ENCODE measurements around the gene KCNQ4. TPM values are rescaled to one million over a fixed set of nuclear protein-coding genes. Genes with fewer than 3 reads are reported as not detected.

Gene KCNQ4
- polyA plus RNA-seq, 1 donor from 2014 or later: not detected

DNA sequence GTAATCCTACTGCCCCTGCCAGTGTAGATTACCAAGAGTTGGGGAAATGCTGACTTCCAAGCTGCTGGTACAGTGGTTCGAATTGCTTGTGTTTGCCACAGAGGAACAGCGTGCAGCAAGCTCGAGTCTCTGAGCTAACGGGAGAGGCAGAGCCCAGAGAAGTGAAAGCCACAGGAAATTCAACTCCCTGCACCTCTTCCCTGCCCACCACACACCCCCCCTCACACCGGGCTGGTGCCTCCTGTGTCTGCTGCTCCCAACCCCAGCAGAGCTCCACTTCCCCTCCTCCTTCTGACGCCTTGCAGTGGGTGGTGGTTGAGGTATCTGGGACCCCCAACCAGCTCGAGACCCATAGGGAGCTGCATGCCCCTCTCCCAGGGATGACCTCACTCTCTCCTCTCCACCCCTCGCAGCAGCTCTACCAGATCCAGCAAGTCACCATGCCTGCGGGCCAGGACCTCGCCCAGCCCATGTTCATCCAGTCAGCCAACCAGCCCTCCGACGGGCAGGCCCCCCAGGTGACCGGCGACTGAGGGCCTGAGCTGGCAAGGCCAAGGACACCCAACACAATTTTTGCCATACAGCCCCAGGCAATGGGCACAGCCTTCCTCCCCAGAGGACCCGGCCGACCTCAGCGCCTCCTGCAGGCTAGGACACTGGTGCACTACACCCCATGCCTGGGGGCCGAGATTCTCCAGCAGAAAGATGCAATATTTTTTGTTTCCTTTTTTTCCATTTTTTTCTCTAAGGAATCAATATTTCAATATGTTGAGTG lies 13.1 kb upstream of the KCNQ4 start:
- Histone ChIP-seq H3K4me2 (ENCODE audit: low read length) (no peak overlapping the region), H3K9me3 (ENCODE audit: low read length) (no peaks in the 10 kb centered on the region), H3F3A (ENCODE audit: insufficient read depth, low read length, poor library complexity, severe bottlenecking) (no peaks in the 10 kb centered on the region), H2AFZ (ENCODE audit: low read depth, low read length) (no peak overlapping the region), H3K27me3 (ENCODE audit: insufficient read depth, low read depth, low read length) (no peaks in the 10 kb centered on the region), H3K27ac (ENCODE audit: low read length) (no peak overlapping the region), H3K79me2 (replicated peaks; ENCODE audit: insufficient read depth, low read length) (no peaks in the 10 kb centered on the region), H3K9ac (ENCODE audit: low read length) (no peak overlapping the region), H4K20me1 (ENCODE audit: insufficient read depth) (no peaks in the 10 kb centered on the region), H3K4me3 (ENCODE audit: low read length) (no peak overlapping the region), H3K9me2 (ENCODE audit: insufficient read depth, low read length) (no peaks in the 10 kb centered on the region), H3K36me3 (ENCODE audit: insufficient read depth, low read length) (peaks cover 5% of the 10 kb centered on the region)
- TF ChIP-seq, protein P1, sequence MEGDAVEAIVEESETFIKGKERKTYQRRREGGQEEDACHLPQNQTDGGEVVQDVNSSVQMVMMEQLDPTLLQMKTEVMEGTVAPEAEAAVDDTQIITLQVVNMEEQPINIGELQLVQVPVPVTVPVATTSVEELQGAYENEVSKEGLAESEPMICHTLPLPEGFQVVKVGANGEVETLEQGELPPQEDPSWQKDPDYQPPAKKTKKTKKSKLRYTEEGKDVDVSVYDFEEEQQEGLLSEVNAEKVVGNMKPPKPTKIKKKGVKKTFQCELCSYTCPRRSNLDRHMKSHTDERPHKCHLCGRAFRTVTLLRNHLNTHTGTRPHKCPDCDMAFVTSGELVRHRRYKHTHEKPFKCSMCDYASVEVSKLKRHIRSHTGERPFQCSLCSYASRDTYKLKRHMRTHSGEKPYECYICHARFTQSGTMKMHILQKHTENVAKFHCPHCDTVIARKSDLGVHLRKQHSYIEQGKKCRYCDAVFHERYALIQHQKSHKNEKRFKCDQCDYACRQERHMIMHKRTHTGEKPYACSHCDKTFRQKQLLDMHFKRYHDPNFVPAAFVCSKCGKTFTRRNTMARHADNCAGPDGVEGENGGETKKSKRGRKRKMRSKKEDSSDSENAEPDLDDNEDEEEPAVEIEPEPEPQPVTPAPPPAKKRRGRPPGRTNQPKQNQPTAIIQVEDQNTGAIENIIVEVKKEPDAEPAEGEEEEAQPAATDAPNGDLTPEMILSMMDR (IDR thresholded peaks at IDR 0.05; ENCODE audit: poor library complexity, severe bottlenecking): no peak
- TF ChIP-seq POLR2AphosphoS5 (IDR thresholded peaks at IDR 0.05) (no peak), TAF1 (IDR thresholded peaks at IDR 0.05; ENCODE audit: low read depth) (no peak), MXI1 (conservative IDR thresholded peaks at IDR 0.05; ENCODE audit: poor library complexity, severe bottlenecking) (no peak)

DNA sequence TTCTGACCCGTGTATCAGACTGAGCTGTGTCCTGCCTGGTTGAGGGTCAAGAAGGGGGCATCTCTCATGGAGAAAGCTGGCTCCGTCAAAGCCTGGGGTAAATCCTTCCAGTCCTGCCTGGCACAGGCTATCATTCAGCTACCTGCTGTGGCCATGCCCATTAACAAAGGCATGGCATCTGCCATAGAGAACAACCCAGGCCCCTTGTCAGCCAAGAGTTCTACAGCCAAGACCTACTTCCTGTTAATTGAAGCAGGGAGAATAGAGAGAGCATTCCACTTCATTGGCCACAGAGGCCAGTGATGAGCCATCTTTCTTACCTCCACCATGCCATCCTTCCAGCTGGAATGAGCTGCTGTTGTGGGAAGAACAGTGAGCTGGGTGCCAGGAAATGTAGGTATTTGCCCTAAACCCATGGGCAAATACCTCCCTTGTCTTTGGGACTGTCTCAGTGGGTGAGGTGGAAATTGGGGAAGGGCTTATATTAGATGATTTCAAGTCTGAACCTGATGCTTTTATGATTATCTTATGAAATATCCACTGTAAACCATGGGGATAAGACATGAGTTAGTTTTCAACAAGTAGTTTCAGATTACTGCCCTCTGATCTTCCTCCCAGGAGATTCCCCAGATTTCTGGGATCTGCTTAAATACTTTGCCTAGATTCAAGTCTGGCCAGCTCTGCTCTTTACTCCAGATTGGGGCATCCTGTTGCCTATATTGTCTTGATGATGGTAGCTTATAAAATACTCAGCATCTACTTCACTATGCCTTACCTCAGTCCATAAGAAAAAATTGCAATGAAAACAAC lies 11.2 kb upstream of the KCNQ4 start:
- no peak for TF ChIP-seq TAF1 (IDR thresholded peaks at IDR 0.05; ENCODE audit: low read depth)
- no peak for TF ChIP-seq RAD21 (conservative IDR thresholded peaks at IDR 0.05)
- TF ChIP-seq, protein P1 (IDR thresholded peaks at IDR 0.05; ENCODE audit: poor library complexity, severe bottlenecking): no peak
- no peak for TF ChIP-seq EZH2 (IDR thresholded peaks at IDR 0.05; ENCODE audit: borderline replicate concordance, insufficient read depth, low read length, poor library complexity, severe bottlenecking)
- no peak for TF ChIP-seq MXI1 (conservative IDR thresholded peaks at IDR 0.05; ENCODE audit: poor library complexity, severe bottlenecking)
- TF ChIP-seq EP300 (conservative IDR thresholded peaks at IDR 0.05; ENCODE audit: poor library complexity, severe bottlenecking): no peak
- TF ChIP-seq, protein P2, sequence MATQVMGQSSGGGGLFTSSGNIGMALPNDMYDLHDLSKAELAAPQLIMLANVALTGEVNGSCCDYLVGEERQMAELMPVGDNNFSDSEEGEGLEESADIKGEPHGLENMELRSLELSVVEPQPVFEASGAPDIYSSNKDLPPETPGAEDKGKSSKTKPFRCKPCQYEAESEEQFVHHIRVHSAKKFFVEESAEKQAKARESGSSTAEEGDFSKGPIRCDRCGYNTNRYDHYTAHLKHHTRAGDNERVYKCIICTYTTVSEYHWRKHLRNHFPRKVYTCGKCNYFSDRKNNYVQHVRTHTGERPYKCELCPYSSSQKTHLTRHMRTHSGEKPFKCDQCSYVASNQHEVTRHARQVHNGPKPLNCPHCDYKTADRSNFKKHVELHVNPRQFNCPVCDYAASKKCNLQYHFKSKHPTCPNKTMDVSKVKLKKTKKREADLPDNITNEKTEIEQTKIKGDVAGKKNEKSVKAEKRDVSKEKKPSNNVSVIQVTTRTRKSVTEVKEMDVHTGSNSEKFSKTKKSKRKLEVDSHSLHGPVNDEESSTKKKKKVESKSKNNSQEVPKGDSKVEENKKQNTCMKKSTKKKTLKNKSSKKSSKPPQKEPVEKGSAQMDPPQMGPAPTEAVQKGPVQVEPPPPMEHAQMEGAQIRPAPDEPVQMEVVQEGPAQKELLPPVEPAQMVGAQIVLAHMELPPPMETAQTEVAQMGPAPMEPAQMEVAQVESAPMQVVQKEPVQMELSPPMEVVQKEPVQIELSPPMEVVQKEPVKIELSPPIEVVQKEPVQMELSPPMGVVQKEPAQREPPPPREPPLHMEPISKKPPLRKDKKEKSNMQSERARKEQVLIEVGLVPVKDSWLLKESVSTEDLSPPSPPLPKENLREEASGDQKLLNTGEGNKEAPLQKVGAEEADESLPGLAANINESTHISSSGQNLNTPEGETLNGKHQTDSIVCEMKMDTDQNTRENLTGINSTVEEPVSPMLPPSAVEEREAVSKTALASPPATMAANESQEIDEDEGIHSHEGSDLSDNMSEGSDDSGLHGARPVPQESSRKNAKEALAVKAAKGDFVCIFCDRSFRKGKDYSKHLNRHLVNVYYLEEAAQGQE (IDR thresholded peaks at IDR 0.05; ENCODE audit: borderline replicate concordance): no peak
- no peak for TF ChIP-seq SMC3 (conservative IDR thresholded peaks at IDR 0.05; ENCODE audit: poor library complexity)
- no peak for TF ChIP-seq POLR2AphosphoS5 (IDR thresholded peaks at IDR 0.05)
- peaks cover 11% of the 10 kb centered on the region for H3K36me3 ChIP-seq (ENCODE audit: insufficient read depth, low read length)
- H3K4me2 ChIP-seq (ENCODE audit: low read length): no peak overlapping the region
- no peaks in the 10 kb centered on the region for H3K27me3 ChIP-seq (ENCODE audit: insufficient read depth, low read depth, low read length)
- H3K9ac ChIP-seq (ENCODE audit: low read length): no peak overlapping the region
- no peak overlapping the region for H3K27ac ChIP-seq (ENCODE audit: low read length)
- H3F3A ChIP-seq (ENCODE audit: insufficient read depth, low read length, poor library complexity, severe bottlenecking): no peaks in the 10 kb centered on the region
- peaks cover 5% of the 10 kb centered on the region for H3K9me3 ChIP-seq (ENCODE audit: low read length)
- H4K20me1 ChIP-seq (ENCODE audit: insufficient read depth): no peaks in the 10 kb centered on the region
- H3K9me2 ChIP-seq (ENCODE audit: insufficient read depth, low read length): no peaks in the 10 kb centered on the region
- no peak overlapping the region for H3K4me3 ChIP-seq (ENCODE audit: low read length)
- H3K79me2 ChIP-seq (replicated peaks; ENCODE audit: insufficient read depth, low read length): no peaks in the 10 kb centered on the region
- no peak overlapping the region for H2AFZ ChIP-seq (ENCODE audit: low read depth, low read length)
